Measurements from ENCODE around the gene OBP2A. TPM values are rescaled to one million over a fixed set of nuclear protein-coding genes. Genes with fewer than 3 reads are reported as not detected.
"Not testable (repeated sequence)": the region's sequence is repeated elsewhere in the genome, so short reads cannot be mapped to it uniquely, and the experiment has no call there.

The OBP2A gene
- total RNA-seq, 1 experiment from 2014 or later, result not detected

DNA sequence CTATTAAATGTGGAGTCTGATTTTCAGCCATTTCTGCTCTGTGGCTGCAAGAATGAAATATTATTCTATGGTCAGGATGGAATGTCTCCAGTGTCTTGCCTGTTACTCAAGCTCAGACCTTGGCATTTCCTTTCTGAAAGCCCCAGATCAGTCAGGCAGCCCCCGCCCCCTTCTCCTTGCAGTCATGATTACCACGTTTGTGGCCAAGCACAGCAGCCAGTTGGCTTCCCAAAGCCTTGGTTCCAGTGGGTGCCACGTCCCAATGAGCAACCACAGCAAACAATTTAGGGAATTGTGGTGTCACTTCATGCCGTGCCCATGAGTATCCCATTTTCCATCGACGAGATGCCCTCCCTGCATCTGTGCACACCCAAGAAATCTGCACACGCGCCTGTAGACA is 9.7 kb upstream of the OBP2A start:
- Histone ChIP-seq H3K14ac (ENCODE audit: insufficient read depth, low read length) (no peak overlapping the region), H3K79me2 (ENCODE audit: insufficient read depth, low read length) (no peaks in the 10 kb centered on the region), H4K91ac (ENCODE audit: insufficient read length, low read depth, low read length) (no peak overlapping the region), H2BK12ac (ENCODE audit: insufficient read length, low read depth, low read length) (no peak overlapping the region), H2BK120ac (ENCODE audit: low read depth, low read length, poor library complexity, severe bottlenecking) (no peak overlapping the region), H3K18ac (ENCODE audit: insufficient read length, low read depth, low read length) (no peak overlapping the region), H3K27me3 (ENCODE audit: insufficient read depth, low read length) (no peaks in the 10 kb centered on the region), H3K9me3 (ENCODE audit: control insufficient read depth, low read depth, low read length) (no peaks in the 10 kb centered on the region), H2AFZ (ENCODE audit: low read length) (no peak overlapping the region), H3T11ph (ENCODE audit: low read length) (no peak overlapping the region), H3K27ac (ENCODE audit: insufficient read length, low read depth, low read length) (no peak overlapping the region), H3K9ac (ENCODE audit: extremely low read depth, insufficient read length, low read length) (no peak overlapping the region), H3K4me2 (ENCODE audit: insufficient read depth, insufficient read length, low read length) (no peak overlapping the region), H4K8ac (replicated peaks; ENCODE audit: insufficient read length, low read depth, low read length) (no peak overlapping the region), H3K56ac (ENCODE audit: insufficient read length, low read depth, low read length) (no peak overlapping the region), H4K5ac (ENCODE audit: insufficient read length, low read depth, low read length) (no peak overlapping the region), H2BK15ac (ENCODE audit: low read depth, low read length) (no peak overlapping the region), H3K4me1 (ENCODE audit: insufficient read depth, low read length) (no peaks in the 10 kb centered on the region), H2BK20ac (ENCODE audit: low read depth, low read length, poor library complexity, severe bottlenecking) (no peak overlapping the region), H3K23ac (ENCODE audit: insufficient read length, low read depth, low read length) (no peak overlapping the region), H2AK5ac (ENCODE audit: insufficient read length, low read length) (no peak overlapping the region), H2BK5ac (ENCODE audit: insufficient read length, low read length) (no peak overlapping the region), H3K4ac (ENCODE audit: low read depth, low read length) (no peak overlapping the region), H3K23me2 (ENCODE audit: insufficient read length, low read depth, low read length, poor library complexity, severe bottlenecking) (no peaks in the 10 kb centered on the region), H4K20me1 (ENCODE audit: control insufficient read depth, insufficient read depth, insufficient read length) (no peaks in the 10 kb centered on the region), H3K79me1 (ENCODE audit: insufficient read depth, low read depth, low read length, poor library complexity, severe bottlenecking) (no peaks in the 10 kb centered on the region)
- no CpG with 5 or more reads among the region's 8 CpGs for WGBS (ENCODE audit: extremely low coverage, insufficient read length, low lambda C conversion rate)
- no peak for DNase-seq
- H3K4me3 Mint-ChIP-seq, result no peak overlapping the region
- TF ChIP-seq, protein P1, sequence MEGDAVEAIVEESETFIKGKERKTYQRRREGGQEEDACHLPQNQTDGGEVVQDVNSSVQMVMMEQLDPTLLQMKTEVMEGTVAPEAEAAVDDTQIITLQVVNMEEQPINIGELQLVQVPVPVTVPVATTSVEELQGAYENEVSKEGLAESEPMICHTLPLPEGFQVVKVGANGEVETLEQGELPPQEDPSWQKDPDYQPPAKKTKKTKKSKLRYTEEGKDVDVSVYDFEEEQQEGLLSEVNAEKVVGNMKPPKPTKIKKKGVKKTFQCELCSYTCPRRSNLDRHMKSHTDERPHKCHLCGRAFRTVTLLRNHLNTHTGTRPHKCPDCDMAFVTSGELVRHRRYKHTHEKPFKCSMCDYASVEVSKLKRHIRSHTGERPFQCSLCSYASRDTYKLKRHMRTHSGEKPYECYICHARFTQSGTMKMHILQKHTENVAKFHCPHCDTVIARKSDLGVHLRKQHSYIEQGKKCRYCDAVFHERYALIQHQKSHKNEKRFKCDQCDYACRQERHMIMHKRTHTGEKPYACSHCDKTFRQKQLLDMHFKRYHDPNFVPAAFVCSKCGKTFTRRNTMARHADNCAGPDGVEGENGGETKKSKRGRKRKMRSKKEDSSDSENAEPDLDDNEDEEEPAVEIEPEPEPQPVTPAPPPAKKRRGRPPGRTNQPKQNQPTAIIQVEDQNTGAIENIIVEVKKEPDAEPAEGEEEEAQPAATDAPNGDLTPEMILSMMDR (conservative IDR thresholded peaks at IDR 0.05), result no peak
- H3K9me3 Mint-ChIP-seq, result no peaks in the 10 kb centered on the region
- no peak overlapping the region for H3K27ac Mint-ChIP-seq
- no peaks in the 10 kb centered on the region for H3K36me3 Mint-ChIP-seq (ENCODE audit: insufficient read depth in 1 of 3, low read depth in 3 of 3)
- peaks cover 20% of the 10 kb centered on the region for H3K27me3 Mint-ChIP-seq (ENCODE audit: low read depth)
- H3K4me1 Mint-ChIP-seq, result peaks cover 9 to 11% of the 10 kb centered on the region in 2 experiments; a peak in 3 of 4 replicates

DNA sequence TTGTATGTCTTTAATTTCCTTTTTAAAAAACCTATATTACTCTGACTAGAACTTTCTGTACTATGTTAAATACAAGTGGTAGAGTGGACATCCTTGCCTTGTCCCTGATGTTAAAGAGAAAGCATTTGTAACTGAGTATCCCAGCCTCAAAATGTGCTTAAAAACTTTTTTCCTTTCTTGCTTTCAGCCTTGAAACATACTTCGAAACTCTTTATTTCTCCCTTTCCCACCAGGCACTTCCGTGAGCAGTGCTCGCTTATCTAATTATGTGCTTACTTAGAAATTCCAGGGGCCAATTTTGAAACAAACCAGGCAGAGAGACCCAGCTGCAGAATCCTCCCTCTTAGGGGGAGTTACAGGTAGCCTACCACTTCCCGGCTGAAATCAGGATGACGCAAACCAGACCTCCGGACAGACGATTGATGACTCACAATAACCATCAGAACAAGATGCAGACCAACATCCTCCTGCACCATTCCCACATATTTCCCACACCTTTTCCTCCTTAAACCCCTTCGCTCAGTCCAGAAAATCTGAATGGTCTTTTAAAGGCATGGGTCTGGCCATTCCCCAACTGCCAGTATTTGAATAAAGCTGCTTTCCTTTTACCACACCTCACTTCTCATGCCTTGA is 2.5 kb upstream of the OBP2A start:
- not testable (repeated sequence) for H4K5ac ChIP-seq (ENCODE audit: insufficient read length, low read depth, low read length); H3T11ph ChIP-seq (ENCODE audit: low read length); H4K91ac ChIP-seq (ENCODE audit: insufficient read length, low read depth, low read length); H3K4me1 ChIP-seq (ENCODE audit: insufficient read depth, low read length); H3K23ac ChIP-seq (ENCODE audit: insufficient read length, low read depth, low read length); H3K4me2 ChIP-seq (ENCODE audit: insufficient read depth, insufficient read length, low read length); H2BK12ac ChIP-seq (ENCODE audit: insufficient read length, low read depth, low read length); H3K79me2 ChIP-seq (ENCODE audit: insufficient read depth, low read length); H3K27ac ChIP-seq (ENCODE audit: insufficient read length, low read depth, low read length); H2AK5ac ChIP-seq (ENCODE audit: insufficient read length, low read length); H2BK120ac ChIP-seq (ENCODE audit: low read depth, low read length, poor library complexity, severe bottlenecking); H3K18ac ChIP-seq (ENCODE audit: insufficient read length, low read depth, low read length); H3K4me3 Mint-ChIP-seq; H3K14ac ChIP-seq (ENCODE audit: insufficient read depth, low read length); H3K27ac Mint-ChIP-seq; H2BK20ac ChIP-seq (ENCODE audit: low read depth, low read length, poor library complexity, severe bottlenecking); H3K56ac ChIP-seq (ENCODE audit: insufficient read length, low read depth, low read length); H2BK15ac ChIP-seq (ENCODE audit: low read depth, low read length); H3K27me3 ChIP-seq (ENCODE audit: insufficient read depth, low read length); H2BK5ac ChIP-seq (ENCODE audit: insufficient read length, low read length); DNase-seq; H3K9ac ChIP-seq (ENCODE audit: extremely low read depth, insufficient read length, low read length); H3K79me1 ChIP-seq (ENCODE audit: insufficient read depth, low read depth, low read length, poor library complexity, severe bottlenecking); H3K4me1 Mint-ChIP-seq; H4K20me1 ChIP-seq (ENCODE audit: control insufficient read depth, insufficient read depth, insufficient read length); H4K8ac ChIP-seq (replicated peaks; ENCODE audit: insufficient read length, low read depth, low read length); H3K9me3 Mint-ChIP-seq; H3K36me3 Mint-ChIP-seq (ENCODE audit: insufficient read depth in 1 of 3, low read depth in 3 of 3); H2AFZ ChIP-seq (ENCODE audit: low read length); H3K23me2 ChIP-seq (ENCODE audit: insufficient read length, low read depth, low read length, poor library complexity, severe bottlenecking); H3K9me3 ChIP-seq (ENCODE audit: control insufficient read depth, low read depth, low read length); H3K4ac ChIP-seq (ENCODE audit: low read depth, low read length)
- WGBS (ENCODE audit: extremely low coverage, insufficient read length, low lambda C conversion rate), result no CpG with 5 or more reads among the region's 8 CpGs
- H3K27me3 Mint-ChIP-seq (ENCODE audit: low read depth), result peaks cover 19% of the 10 kb centered on the region
